Inflammatory macrophage treated with lipopolysaccharide for 1 hour (primary cell): ENCODE results near the gene AGAP1.

ENCODE experiments used
- DNase-seq, 2 donors: peaks; one replicate each; pipeline ENCODE4 v3.0.0-alpha.2; 2020 to 2022

The AGAP1 gene

DNA sequence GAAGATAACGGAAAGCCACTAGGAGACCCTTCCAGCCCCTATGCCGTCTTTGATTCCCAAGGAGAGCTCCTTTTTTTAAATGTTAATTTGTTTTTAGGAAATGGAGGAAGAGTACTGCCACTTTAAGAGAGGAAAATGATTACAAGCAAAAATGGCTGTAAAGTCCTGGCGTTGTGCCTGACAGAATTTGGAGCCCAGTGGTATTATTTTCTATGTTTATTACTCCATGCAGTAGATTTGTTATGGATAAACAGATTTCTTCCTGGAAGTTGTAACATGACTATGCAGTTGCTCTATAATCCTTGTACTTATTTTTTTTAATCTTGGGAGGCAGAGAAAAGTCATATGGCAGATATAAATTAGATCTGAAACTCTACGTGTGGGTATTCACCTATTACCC is 533.0 kb downstream of the AGAP1 start:
- DNase-seq = no peak

DNA sequence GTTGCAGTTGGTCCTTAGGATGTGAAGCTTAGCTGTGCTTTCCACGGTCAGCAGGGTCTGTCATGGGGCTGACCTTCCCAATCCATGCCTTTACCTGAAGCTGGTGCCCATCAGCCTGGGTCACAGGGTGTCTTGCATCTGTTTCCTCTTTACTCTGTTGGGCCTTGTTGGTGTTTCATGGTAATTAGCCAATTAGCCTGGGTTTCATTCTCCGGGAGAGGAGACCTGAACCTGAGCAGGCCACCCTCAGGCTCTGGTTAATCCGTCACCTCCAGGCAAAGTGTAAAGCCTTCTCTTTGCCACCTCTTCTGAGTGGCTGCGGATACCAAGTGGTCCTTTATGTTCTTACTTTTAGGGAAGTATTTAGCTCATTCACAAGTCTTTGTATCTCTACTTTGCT is 534.2 kb downstream of the AGAP1 start:
- no peak for DNase-seq

GRCh38 chr2:236033462-236033861 is 539.6 kb downstream of the AGAP1 start:
- no peak for DNase-seq

DNA sequence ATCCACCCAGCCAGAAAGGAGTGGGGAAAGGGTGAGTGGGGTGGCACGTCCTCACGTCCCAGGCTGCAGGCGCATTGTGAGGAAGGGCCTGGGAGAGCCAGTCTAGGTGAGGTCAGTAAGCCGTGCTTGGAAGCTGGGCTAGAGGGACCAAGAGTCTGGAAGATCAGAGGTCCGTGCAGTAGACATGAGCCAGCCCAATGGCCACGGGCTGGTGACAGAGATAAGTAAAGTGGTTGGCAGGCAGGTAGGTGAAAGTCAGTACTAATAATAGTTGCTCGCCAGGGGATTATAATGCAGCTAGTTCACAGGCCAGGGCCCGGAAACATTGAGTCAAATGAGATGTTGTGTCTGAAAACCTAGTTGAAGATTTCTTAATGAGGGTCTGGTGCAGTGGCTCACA is 541.1 kb downstream of the AGAP1 start:
- no peak for DNase-seq

- no peak for DNase-seq
These were observed 542.2 kb downstream of the AGAP1 start for GRCh38 chr2:236036045-236036444.

DNA sequence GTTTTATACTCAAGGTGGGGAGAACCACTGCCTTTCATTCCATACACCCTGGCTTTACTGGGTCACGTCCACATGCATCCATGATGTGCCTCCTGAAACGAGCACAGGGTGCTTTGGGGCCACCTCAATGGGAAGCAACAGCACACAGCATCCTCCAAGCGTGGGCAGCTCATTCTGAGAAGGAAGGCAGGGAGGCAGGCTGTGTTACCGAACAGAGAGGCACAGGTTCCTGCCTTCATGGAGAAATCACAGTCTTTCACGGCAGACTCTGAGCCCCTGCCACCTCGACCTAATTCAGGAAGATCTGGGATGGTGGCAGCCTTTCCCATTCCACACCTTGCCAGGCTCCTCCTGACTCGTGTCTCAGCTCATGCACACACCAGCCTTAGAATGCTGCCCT is 544.3 kb downstream of the AGAP1 start:
- no peak for DNase-seq

DNA sequence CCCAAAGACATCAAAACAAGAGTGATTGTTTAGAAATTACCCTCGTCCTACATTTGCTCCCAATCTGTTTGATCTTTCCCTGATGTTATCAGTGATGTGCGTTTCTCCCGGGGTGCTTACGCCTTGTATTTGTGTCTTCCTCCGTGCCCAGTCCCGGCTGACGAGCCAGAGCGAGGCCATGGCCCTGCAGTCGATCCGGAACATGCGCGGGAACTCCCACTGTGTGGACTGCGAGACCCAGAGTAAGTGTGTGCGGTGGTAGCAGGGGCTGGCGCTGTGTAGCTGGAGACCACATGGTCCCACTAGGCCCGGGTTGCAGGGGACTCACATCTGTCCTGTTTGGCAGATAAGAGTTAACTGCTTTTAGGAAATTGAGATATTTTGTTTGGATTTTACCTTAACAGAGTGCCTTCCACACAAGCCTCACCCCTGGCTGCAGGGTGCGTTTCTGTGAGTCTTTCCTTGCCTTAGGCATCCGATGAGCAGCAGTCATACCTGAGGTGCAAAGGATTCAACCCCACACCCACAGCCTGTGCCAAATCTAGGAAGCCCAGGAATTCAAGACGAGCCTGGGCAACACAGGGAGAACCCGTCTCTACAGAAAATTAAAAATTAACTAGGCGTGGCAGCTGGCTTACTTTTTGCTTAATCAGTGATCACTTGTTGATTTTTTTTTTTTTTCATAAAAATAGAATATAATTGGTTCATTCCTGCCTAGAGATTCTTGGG is 546.9 kb downstream of the AGAP1 start:
- no peak for DNase-seq

- DNase-seq = no peak
These were observed 547.8 kb downstream of the AGAP1 start for GRCh38 chr2:236041616-236042015.

- no peak for DNase-seq
These were observed 548.2 kb downstream of the AGAP1 start for GRCh38 chr2:236042087-236042486.

- no peak for DNase-seq
These were observed 550.3 kb downstream of the AGAP1 start for GRCh38 chr2:236044191-236044590.

GRCh38 chr2:236045251-236046235 is 551.7 kb downstream of the AGAP1 start:
- no peak for DNase-seq

DNA sequence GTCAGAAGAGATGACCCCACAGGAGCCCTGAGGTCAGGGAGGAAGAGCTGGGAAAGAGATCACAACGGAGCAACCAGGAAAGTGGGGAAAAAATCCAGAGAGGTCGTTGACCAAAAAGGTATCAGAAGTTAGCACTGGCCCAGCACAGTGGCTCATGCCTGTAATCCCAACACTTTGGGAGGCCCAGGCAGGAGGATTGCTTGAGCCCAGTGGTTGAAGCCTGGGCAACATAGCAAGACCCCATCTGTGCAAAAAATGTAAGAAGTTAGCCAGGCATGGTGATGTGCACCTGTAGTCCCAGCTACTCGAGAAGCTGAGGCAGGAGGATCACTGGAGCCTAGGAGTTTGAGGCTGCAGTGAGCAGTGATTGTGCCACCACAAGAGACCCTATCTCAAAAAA is 552.9 kb downstream of the AGAP1 start:
- no peak for DNase-seq

DNA sequence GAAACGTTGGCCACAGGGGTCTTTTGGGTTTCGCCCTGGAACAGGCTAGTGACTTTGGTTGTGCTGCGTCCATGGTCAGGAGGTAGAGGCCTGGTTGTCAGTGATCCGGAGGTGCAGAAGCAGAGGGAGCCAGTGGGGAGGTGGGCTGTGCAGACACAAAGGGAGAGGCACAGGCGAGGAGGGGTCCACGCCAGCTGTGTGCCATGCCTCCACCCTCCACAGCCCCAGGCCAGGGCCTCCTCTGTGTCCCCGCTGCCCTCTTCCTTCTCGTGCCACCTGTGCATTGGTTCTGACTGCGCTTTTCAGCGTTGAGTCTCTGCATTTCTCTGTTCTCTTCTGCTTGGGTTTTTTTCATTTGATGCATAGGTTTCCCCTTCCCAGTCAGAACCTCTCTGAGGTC is 553.3 kb downstream of the AGAP1 start:
- DNase-seq = no peak

DNA sequence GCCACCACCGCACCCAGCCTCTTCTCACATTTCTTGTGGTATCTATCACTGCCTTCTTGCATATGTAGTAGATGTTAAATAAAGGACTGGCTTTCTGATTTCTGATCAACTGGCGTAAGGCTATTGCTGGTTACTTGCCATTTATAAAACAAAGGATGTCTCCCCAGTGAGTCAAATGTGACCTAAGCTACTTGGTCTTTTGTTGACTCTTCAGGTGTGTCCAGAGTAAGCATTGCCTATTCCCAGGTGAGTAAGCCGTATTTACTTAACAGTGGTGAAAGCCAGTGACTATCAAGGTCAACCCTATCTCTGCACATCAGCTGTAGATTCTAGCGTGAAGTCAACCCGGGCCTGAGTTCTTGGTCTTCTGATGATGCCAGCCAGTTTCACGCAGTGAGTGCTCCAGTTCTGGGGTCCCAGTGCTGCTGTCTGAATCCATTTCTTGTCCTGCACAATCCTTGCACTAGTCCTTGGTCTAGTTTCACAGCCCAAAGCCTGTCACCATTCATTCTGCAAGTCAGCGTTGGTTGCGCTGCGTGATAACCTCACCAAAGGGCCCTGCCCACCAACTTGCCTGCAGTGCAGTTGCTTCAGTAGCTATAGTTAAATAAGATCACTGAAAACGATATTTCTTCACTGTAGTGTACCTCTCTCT is 554.2 kb downstream of the AGAP1 start:
- no peak for DNase-seq

- no peak for DNase-seq
These were observed 556.1 kb downstream of the AGAP1 start for GRCh38 chr2:236049981-236050380.

DNA sequence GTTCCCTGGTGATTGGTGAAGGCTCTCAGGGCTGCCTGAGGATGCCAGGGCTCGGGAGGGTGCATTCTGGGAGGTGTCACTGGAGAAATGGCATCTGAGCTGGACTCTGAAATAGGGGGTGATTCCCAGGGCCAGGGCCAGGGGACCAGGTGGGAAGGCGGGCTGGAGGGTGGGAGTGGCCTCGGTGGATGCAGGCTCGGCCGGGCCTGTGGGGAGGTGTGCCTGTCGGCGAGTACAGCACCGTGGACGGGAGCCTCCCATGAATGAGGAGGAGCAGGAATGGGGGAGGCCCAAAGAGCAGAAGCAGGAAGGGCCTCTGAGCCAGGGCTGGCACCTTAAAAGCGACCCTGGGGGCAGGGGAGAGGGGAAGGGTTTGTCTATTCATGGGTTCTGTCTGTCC is 557.5 kb downstream of the AGAP1 start:
- no peak for DNase-seq

DNA sequence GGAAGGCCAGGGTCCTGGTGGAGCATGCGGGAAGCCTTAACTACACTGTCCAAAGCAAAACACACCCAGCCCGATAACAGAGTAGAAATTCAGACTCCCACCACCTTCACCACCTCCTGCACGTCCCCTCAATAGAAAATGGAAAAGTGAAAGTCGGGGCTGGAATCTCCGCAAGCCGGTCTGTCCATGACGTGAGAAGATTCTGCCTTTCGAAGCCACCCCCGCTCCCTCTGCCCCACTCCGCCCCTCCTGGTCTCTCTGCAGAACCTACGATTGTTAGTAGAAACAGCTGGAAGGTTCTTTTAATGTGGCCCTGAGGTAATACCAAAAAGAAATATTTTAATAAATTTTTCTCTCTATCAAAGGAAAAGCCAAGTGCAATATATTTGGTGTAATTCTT is 558.0 kb downstream of the AGAP1 start:
- DNase-seq = no peak

DNA sequence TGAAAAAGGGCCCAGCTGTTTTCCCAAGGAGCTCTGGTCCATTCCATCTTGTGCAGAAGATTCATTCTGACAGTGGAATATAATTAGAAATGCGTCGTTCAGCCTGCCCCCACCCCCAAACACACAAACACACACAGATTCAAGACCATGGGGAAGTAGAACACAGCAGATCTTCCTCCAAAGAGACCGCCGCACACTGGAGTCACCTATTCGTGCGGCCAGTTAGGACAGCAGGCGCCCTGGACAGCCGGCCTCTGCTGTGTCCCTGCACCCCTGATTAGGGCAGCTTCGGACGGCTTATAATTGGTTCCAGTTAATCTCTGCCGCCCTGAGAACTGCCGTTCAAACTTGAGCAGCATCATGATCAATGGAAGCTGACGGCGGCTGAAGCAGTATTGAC is 558.4 kb downstream of the AGAP1 start:
- no peak for DNase-seq

- DNase-seq = no peak
These were observed 559.3 kb downstream of the AGAP1 start for GRCh38 chr2:236052926-236053821.

- no peak for DNase-seq
These were observed 560.3 kb downstream of the AGAP1 start for GRCh38 chr2:236054125-236054524.

GRCh38 chr2:236054621-236055305 is 560.9 kb downstream of the AGAP1 start:
- DNase-seq = no peak

GRCh38 chr2:236055471-236055870 is 561.6 kb downstream of the AGAP1 start:
- DNase-seq = no peak
